Adrenal gland (tissue), 5 donors: ENCODE data around the gene CCL25.

Experiments
- POLR2A ChIP-seq, 2 donors: fragments of 450-650 bp; IDR thresholded peaks; one replicate each; pipeline ENCODE4 v1.6.1; 2017; ENCODE audit warnings: antibody characterized with exemption in 2 of 2, mild to moderate bottlenecking in 2 of 2, moderate library complexity in 1 of 2
- TF ChIP-seq, protein P1 (sequence below), 6 experiments: fragments of 450-650 bp in 4 of 6; fragments of 200-600 bp in 2 of 6; sonication (generic) in 1 of 6; IDR thresholded peaks; 1 replicate in 5 of 6; 2 replicates in 1 of 6; pipeline versions ENCODE4 v1.5.1 to v1.8.0; 2016 to 2021; ENCODE audit warnings: antibody characterized with exemption in 6 of 6, mild to moderate bottlenecking in 2 of 6, moderate library complexity in 1 of 6
- donor health status: DM: no; HTN: no; CAD: no.

DNA sequence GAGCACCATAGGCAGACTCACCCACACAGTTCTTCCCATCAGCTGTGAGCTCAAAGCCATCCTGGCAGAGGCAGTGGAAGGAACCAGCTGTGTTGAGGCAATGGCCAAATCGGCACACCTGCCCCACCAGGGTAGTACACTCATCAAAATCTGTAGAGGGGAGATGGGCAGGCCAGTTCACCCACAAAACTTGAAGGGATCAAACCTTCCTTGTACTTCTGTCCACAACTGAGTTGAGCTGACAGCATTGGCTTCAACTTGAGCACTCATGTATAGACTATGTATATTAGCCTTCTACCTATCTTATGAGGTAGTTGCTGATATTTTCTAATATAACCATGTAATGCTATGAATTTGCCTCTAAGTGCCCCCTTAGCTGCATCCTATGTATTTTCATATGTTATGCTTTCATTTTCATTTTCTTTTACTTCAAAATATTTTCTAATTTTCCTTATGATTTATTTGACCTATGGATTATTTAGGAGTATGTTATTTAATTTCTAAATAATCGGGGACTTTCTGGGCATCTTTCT, 42.9 kb downstream of the CCL25 start:
- TF ChIP-seq, protein P1, sequence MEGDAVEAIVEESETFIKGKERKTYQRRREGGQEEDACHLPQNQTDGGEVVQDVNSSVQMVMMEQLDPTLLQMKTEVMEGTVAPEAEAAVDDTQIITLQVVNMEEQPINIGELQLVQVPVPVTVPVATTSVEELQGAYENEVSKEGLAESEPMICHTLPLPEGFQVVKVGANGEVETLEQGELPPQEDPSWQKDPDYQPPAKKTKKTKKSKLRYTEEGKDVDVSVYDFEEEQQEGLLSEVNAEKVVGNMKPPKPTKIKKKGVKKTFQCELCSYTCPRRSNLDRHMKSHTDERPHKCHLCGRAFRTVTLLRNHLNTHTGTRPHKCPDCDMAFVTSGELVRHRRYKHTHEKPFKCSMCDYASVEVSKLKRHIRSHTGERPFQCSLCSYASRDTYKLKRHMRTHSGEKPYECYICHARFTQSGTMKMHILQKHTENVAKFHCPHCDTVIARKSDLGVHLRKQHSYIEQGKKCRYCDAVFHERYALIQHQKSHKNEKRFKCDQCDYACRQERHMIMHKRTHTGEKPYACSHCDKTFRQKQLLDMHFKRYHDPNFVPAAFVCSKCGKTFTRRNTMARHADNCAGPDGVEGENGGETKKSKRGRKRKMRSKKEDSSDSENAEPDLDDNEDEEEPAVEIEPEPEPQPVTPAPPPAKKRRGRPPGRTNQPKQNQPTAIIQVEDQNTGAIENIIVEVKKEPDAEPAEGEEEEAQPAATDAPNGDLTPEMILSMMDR (IDR thresholded peaks at IDR 0.05): no peak
- TF ChIP-seq POLR2A (IDR thresholded peaks at IDR 0.05): no peak
